Measurements from ENCODE around the gene FAM200A.
"Not testable (repeated sequence)": the region's sequence is repeated elsewhere in the genome, so short reads cannot be mapped to it uniquely, and the experiment has no call there.

Gene FAM200A

GRCh38 chr7:99563650-99564049 is 11.7 kb upstream of the FAM200A start:
- DNase-seq (no peak), ATAC-seq (no peak)
- Mint-ChIP-seq H3K4me1 (peaks cover 45% of the 10 kb centered on the region), H3K9me3 (no peaks in the 10 kb centered on the region), H3K36me3 (ENCODE audit: low read depth) (peaks cover 53% of the 10 kb centered on the region), H3K4me3 (no peak overlapping the region), H3K27me3 (no peaks in the 10 kb centered on the region), H3K27ac (peak overlapping the region; percentile 46)

DNA sequence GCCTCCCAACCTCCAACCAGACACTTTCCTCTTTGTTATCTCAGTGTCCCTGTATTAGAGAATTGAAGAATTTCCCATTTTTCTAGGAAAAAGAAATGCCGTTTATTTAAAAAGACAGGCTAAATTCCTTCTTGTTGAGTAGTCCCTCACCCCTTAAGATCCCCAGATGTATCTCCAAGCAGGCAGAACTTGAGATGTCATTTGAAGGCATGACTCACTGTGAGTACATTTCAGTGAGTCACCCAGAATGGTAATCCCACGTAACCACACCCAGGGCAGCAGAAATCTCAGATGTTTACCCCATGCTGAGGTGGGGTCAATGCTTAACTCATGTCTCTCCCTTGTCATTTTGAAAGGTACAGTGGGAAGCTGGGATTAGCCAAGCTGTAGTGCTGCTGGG is 10.9 kb upstream of the FAM200A start:
- no peak overlapping the region for H3K4me3 Mint-ChIP-seq
- H3K4me1 Mint-ChIP-seq: peaks cover 48% of the 10 kb centered on the region
- no peaks in the 10 kb centered on the region for H3K9me3 Mint-ChIP-seq
- peak; percentile 82 for ATAC-seq
- DNase-seq: peak; percentile 49
- H3K27ac Mint-ChIP-seq: peak overlapping the region; percentile 80
- no peaks in the 10 kb centered on the region for H3K27me3 Mint-ChIP-seq
- peaks cover 54% of the 10 kb centered on the region for H3K36me3 Mint-ChIP-seq (ENCODE audit: low read depth)

- H3K4me3 Mint-ChIP-seq: no peak overlapping the region
- DNase-seq: no peak
- H3K4me1 Mint-ChIP-seq: peaks cover 51% of the 10 kb centered on the region
- ATAC-seq: no peak
- H3K36me3 Mint-ChIP-seq (ENCODE audit: low read depth): peaks cover 55% of the 10 kb centered on the region
- H3K27ac Mint-ChIP-seq: peak overlapping the region; percentile 80
- no peaks in the 10 kb centered on the region for H3K27me3 Mint-ChIP-seq
- H3K9me3 Mint-ChIP-seq: no peaks in the 10 kb centered on the region
These were observed 10.3 kb upstream of the FAM200A start for GRCh38 chr7:99562114-99562784.

- Mint-ChIP-seq H3K4me3 (no peak overlapping the region), H3K27ac (no peak overlapping the region), H3K9me3 (no peaks in the 10 kb centered on the region), H3K27me3 (no peaks in the 10 kb centered on the region), H3K36me3 (ENCODE audit: low read depth) (peaks cover 57% of the 10 kb centered on the region), H3K4me1 (peaks cover 56% of the 10 kb centered on the region)
- ATAC-seq: no peak
- DNase-seq: no peak
These were observed 9.8 kb upstream of the FAM200A start for GRCh38 chr7:99561737-99562051.

DNA sequence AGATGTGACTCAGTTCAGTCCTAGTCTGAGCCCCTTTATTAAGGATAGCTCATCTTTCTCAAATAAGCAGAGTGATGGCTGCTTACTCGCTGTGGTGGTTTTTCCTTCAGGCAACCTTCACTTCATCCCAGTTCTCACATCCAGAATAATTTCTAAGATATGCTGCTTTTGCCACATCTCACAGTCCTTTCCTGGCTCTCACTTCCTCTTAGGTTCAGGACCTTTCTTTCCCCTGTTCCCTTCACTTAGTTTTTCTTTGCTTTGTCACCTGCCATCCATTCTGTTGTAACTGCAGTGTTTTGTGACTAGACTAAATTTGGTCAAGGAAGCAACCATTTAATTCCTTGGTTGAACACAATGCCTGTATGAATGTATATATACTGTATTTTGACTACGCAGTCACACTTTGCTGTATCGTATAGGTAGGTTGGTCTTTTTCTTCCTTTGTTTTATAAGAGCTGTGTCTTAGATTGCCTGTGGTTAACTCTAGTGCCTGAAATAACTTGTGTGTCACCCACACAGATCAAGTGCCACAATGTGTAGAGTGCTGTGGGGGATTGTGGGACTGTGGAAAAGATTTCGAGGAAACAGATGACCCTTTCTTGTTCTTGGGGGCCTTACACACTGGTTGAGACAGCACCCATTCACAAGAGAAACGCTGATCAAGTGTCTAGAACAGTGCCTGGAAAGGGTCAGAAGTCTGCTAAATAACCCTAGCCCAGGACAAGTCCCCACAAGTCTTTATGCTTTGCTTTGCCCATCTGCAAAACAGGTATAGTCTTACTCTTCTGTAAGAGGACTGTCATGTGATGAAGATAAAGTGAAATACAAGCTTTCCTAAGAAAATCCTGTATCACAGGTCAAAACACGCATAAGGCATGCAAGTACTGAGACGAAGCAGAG is 9.2 kb upstream of the FAM200A start:
- peaks cover 59% of the 10 kb centered on the region for H3K4me1 Mint-ChIP-seq
- H3K36me3 Mint-ChIP-seq (ENCODE audit: low read depth): peaks cover 56% of the 10 kb centered on the region
- no peak for DNase-seq

DNA sequence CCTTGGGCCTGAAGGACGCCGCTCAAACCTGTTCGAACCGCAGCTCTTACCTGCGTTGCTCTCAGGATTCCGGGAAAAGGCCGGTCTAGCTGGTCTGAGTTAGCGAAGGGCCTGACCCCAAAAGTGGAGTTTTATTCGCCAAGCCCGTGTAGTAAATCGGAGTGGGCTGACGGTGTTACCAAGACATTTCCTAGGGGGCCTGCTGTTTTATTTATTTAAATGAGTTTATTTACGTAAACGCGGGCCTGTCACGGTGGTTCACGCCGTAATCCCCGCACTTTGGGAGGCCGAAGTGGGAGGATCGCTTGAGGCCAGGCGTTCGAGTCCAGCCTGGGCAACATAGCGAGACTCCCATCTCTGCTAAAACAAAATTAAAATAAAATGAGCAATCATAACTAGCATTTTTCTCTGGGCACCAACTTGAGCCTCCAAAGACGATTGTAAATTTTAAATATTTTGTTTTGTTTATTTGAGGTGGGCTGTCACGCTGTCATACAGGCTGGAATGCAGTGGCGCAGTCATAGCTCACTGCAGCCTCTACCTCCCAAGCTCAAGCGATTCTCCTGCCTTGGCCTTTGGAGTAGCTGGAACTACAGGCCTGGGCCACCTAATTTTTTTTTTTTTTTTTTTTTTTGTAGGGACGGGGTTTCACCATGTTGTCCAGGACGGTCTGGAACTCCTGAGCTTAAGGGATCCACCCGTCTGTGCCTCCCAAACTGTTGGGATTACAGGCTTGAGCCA is 7.4 kb upstream of the FAM200A start:
- ATAC-seq (no peak), DNase-seq (peak; percentile 19)
- H3K4me3 Mint-ChIP-seq: peak overlapping the region; percentile 94
- no peaks in the 10 kb centered on the region for H3K27me3 Mint-ChIP-seq
- no peaks in the 10 kb centered on the region for H3K9me3 Mint-ChIP-seq
- peaks cover 52% of the 10 kb centered on the region for H3K36me3 Mint-ChIP-seq (ENCODE audit: low read depth)
- peak overlapping the region; percentile 91 for H3K27ac Mint-ChIP-seq
- peaks cover 56% of the 10 kb centered on the region for H3K4me1 Mint-ChIP-seq

More for the DNA sequence above, 9.2 kb upstream of the FAM200A start:
- Mint-ChIP-seq H3K27ac (peak overlapping the region; percentile 85), H3K9me3 (no peaks in the 10 kb centered on the region), H3K4me3 (peak overlapping the region; percentile 94), H3K27me3 (no peaks in the 10 kb centered on the region)
- no peak for ATAC-seq

DNA sequence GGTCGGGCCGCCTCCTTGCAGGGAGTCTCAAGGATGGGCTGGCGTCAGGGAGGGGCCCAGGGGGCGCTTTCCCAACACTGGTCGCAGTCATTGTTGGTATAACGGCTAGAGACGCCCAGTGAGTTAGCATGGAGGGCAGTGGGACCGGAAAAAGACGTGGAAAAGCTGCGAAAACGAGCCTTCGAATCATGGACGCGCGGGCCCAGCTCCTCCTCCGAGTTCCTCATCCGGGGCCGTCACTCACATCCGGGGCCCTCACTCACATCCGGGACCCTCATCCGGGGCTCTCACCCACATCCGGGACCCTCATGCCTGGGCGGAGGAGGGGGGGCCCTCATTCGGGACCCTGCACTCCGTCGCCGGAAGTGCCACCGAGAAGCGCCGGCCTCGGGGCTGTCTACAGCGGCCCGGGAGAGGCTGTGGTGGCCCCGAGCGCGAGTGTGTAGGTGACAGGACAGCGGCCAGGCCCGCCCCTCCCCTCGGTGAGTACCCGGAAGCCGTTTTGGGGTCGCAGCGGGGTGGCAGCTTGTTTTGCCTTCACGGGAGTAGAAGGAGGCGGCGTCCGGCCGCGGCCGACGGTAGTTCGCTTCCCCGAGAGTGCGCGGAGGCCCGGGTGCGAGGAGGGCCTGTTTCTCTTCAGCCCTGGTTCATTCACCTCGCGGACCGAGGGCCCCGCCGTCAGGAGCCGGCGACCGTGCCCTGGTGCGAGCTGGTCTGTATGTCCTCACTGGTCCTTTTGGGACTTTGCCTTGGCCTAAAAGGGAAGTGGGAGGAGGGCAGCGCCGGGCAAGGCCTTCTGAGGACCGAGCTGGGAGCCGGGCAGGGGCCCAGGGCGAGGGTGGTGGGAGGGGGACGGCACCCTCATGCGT is 6.6 kb upstream of the FAM200A start, which contains the start of gene ZNF655:
TSS of gene ZNF655 (plus strand) at position 337 of the 869 bp plus-strand sequence. CDS start 1,918 bp downstream, outside the sequence.
- DNase-seq (peak; percentile 91), ATAC-seq (peak; percentile 82)
- H3K27me3 Mint-ChIP-seq: no peaks in the 10 kb centered on the region
- H3K27ac Mint-ChIP-seq: peak within 1 kb of the TSS; percentile 91
- H3K4me3 Mint-ChIP-seq: peak within 1 kb of the TSS; percentile 94
- H3K9me3 Mint-ChIP-seq: no peaks in the 10 kb centered on the region
- peaks cover 48% of the 10 kb centered on the region for H3K4me1 Mint-ChIP-seq
- peaks cover 48% of the 10 kb centered on the region for H3K36me3 Mint-ChIP-seq (ENCODE audit: low read depth)

DNA sequence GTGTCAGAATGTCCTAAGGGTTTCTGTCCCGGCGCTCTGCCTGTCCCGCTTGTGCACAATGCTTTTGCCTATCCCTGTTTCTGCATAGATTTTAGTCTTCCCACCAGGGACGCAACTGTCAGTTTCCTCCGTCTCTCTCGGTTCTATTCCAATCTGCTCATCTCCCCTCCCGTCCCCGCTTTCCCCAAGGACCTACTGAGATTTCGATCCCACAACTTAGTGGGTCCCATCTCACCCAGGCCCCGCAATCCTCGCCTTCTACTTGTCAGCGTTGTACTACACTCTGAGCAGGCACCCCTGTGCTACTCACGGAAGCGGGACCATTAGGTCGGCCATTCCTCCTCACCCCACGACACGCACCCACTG is 6.0 kb upstream of the FAM200A start:
- Mint-ChIP-seq H3K4me3 (peak overlapping the region; percentile 94), H3K27ac (peak overlapping the region; percentile 91), H3K36me3 (ENCODE audit: low read depth) (peaks cover 47% of the 10 kb centered on the region), H3K4me1 (peaks cover 46% of the 10 kb centered on the region), H3K9me3 (no peaks in the 10 kb centered on the region), H3K27me3 (no peaks in the 10 kb centered on the region)
- ATAC-seq (peak; percentile 56), DNase-seq (no peak)

- Mint-ChIP-seq H3K4me3 (peak overlapping the region; percentile 94), H3K27me3 (no peaks in the 10 kb centered on the region), H3K4me1 (peaks cover 44% of the 10 kb centered on the region), H3K36me3 (ENCODE audit: low read depth) (peaks cover 42% of the 10 kb centered on the region), H3K27ac (peak overlapping the region; percentile 91), H3K9me3 (no peaks in the 10 kb centered on the region)
- DNase-seq (no peak), ATAC-seq (no peak)
These were observed 5.3 kb upstream of the FAM200A start for GRCh38 chr7:99557196-99557607.

GRCh38 chr7:99554939-99555338 is 3.0 kb upstream of the FAM200A start:
- H3K4me3 Mint-ChIP-seq: no peak overlapping the region

DNA sequence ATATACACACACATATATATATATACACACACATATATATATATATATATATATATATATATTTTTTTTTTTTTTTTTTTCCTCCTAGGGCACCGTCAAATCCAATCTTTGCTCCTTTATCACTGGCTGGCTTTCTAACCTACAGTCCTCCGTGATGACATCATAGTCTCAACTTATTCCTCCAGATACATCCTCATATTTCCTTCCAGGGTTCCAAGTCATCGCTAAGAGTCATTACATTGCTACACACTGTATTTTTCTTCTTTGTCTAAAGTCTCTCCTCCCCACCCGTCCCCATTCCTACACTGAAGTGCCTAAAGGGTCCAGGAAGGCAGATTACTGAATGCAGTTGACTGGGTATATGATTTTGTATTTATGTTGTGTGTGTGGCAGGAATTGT is 1.1 kb upstream of the FAM200A start:
- peaks cover 33% of the 10 kb centered on the region for H3K36me3 Mint-ChIP-seq (ENCODE audit: low read depth)
- H3K4me3 Mint-ChIP-seq: no peak overlapping the region
- ATAC-seq (no peak), DNase-seq (no peak)
- H3K9me3 Mint-ChIP-seq: no peaks in the 10 kb centered on the region
- H3K27ac Mint-ChIP-seq: no peak overlapping the region
- peaks cover 30% of the 10 kb centered on the region for H3K4me1 Mint-ChIP-seq
- H3K27me3 Mint-ChIP-seq: no peaks in the 10 kb centered on the region

More at GRCh38 chr7:99554939-99555338, 3.0 kb upstream of the FAM200A start:
- no peak for ATAC-seq
- Mint-ChIP-seq H3K36me3 (ENCODE audit: low read depth) (peaks cover 24% of the 10 kb centered on the region), H3K4me1 (peaks cover 31% of the 10 kb centered on the region), H3K27ac (peak overlapping the region; percentile 4), H3K27me3 (no peaks in the 10 kb centered on the region), H3K9me3 (no peaks in the 10 kb centered on the region)
- no peak for DNase-seq

DNA sequence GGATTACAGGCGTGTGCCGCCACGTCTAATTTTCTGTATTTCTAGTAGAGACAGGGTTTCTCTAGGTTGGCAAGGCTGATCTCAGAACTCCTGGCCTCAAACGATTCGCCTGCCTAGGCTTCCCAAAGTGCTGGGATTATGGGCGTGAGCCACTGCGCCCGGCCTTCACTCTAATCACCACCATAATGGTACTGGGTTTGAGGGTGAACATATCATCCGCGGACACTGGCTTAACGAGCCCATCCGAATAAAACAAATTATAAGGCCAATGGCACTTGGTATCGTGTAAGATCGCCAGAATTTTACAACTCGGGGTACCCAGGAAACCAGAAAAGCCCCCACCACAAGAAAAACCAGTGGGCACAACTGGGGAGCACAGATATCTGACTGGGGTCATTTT is 580 bp downstream of the FAM200A start:
- peaks cover 19% of the 10 kb centered on the region for H3K4me1 Mint-ChIP-seq
- H3K27me3 Mint-ChIP-seq: no peaks in the 10 kb centered on the region
- peaks cover 38% of the 10 kb centered on the region for H3K36me3 Mint-ChIP-seq (ENCODE audit: low read depth)
- H3K27ac Mint-ChIP-seq: peak overlapping the region; percentile 75
- H3K9me3 Mint-ChIP-seq: peaks cover 5% of the 10 kb centered on the region
- DNase-seq: no peak
- no peak for ATAC-seq
- H3K4me3 Mint-ChIP-seq: peak overlapping the region; percentile 84

DNA sequence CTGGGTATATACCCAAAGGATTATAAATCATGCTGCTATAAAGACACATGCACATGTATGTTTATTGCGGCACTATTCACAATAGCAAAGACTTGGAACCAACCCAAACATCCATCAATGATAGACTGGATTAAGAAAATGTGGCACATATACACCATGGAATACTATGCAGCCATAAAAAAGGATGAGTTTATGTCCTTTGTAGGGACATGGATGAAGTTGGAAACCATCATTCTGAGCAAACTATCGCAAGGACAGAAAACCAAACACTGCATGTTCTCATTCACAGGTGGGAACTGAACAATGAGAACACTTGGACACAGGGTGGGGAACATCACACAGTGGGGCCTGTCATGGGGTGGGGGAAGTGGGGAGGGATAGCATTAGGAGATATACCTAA is 2.4 kb downstream of the FAM200A start:
- not testable (repeated sequence) for ATAC-seq, DNase-seq, H3K27me3 Mint-ChIP-seq, H3K4me3 Mint-ChIP-seq, H3K27ac Mint-ChIP-seq, H3K9me3 Mint-ChIP-seq
- H3K4me1 Mint-ChIP-seq: peaks cover 15% of the 10 kb centered on the region
- peaks cover 30% of the 10 kb centered on the region for H3K36me3 Mint-ChIP-seq (ENCODE audit: low read depth)

DNA sequence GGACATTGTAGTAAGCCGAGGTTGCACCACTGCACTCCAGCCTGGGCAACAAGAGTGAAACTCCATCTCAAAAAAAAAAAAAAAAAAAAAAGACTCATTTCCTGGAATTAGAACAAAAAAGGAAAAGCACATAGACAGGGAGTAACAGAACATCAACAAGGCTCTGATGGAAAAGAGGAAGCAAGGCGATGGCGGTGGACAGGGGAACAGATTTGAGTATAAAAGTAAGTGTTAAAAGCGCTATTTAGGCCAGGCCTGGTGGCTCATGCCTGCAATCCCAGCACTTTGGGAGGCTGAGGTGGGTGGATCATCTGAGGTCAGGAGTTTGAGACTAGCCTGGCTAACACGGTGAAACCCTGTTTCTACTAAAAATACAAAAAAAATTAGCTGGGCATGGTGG is 6.6 kb downstream of the FAM200A start:
- not testable (repeated sequence) for H3K4me3 Mint-ChIP-seq, H3K27me3 Mint-ChIP-seq, H3K27ac Mint-ChIP-seq, H3K4me1 Mint-ChIP-seq, DNase-seq, ATAC-seq
- Mint-ChIP-seq H3K36me3 (ENCODE audit: low read depth) (peaks cover 33% of the 10 kb centered on the region), H3K9me3 (peaks cover 21% of the 10 kb centered on the region)

Data from activated naive CD8-positive, alpha-beta T cell treated with anti-CD3 and anti-CD28 coated beads, Interleukin-2, amount 50 U/mL, for 24 hours (primary cell).